ENCODE data around the gene GPA33.

GRCh38 chr1:167061073-167061464 is 29.1 kb downstream of the GPA33 start:
- TF ChIP-seq EZH2 (IDR thresholded peaks at IDR 0.05; ENCODE audit: low read depth): no peak
- TF ChIP-seq, protein P1, sequence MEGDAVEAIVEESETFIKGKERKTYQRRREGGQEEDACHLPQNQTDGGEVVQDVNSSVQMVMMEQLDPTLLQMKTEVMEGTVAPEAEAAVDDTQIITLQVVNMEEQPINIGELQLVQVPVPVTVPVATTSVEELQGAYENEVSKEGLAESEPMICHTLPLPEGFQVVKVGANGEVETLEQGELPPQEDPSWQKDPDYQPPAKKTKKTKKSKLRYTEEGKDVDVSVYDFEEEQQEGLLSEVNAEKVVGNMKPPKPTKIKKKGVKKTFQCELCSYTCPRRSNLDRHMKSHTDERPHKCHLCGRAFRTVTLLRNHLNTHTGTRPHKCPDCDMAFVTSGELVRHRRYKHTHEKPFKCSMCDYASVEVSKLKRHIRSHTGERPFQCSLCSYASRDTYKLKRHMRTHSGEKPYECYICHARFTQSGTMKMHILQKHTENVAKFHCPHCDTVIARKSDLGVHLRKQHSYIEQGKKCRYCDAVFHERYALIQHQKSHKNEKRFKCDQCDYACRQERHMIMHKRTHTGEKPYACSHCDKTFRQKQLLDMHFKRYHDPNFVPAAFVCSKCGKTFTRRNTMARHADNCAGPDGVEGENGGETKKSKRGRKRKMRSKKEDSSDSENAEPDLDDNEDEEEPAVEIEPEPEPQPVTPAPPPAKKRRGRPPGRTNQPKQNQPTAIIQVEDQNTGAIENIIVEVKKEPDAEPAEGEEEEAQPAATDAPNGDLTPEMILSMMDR (conservative IDR thresholded peaks at IDR 0.05): no peak
